NCI-H2227 (cell line): Measurements from ENCODE around the gene FAM83D.

ENCODE experiments used
- DNase-seq: peaks from one replicate; lab custom pipeline; 2025; ENCODE audit not compliant: unreplicated experiment; lab: John Stamatoyannopoulos, UW

The FAM83D gene

GRCh38 chr20:38894091-38894847 is 31.9 kb upstream of the FAM83D start:
- DNase-seq = peak; percentile 61

- DNase-seq = no peak
Observed at GRCh38 chr20:38895098-38895949, 30.9 kb upstream of the FAM83D start.

- DNase-seq = no peak
Observed at GRCh38 chr20:38896009-38896594, 30.1 kb upstream of the FAM83D start.

- no peak for DNase-seq
Observed at GRCh38 chr20:38897267-38897666, 28.9 kb upstream of the FAM83D start.

- no peak for DNase-seq
Observed at GRCh38 chr20:38900606-38901005, 25.6 kb upstream of the FAM83D start.

- DNase-seq = no peak
Observed at GRCh38 chr20:38902601-38903000, 23.6 kb upstream of the FAM83D start.

GRCh38 chr20:38903335-38903734 is 22.9 kb upstream of the FAM83D start:
- DNase-seq = no peak

- DNase-seq = no peak
Observed at GRCh38 chr20:38905375-38905774, 20.8 kb upstream of the FAM83D start.

GRCh38 chr20:38907918-38908677 is 18.1 kb upstream of the FAM83D start:
- DNase-seq = no peak

- no peak for DNase-seq
Observed at GRCh38 chr20:38915355-38915754, 10.9 kb upstream of the FAM83D start.

GRCh38 chr20:38917657-38918056 is 8.6 kb upstream of the FAM83D start:
- DNase-seq = no peak

GRCh38 chr20:38918172-38918571 is 8.0 kb upstream of the FAM83D start:
- no peak for DNase-seq

GRCh38 chr20:38919683-38920082 is 6.5 kb upstream of the FAM83D start:
- DNase-seq = no peak

GRCh38 chr20:38920411-38920810 is 5.8 kb upstream of the FAM83D start:
- DNase-seq = no peak

GRCh38 chr20:38920851-38921250 is 5.4 kb upstream of the FAM83D start:
- DNase-seq = no peak

- no peak for DNase-seq
Observed at GRCh38 chr20:38924718-38925117, 1.5 kb upstream of the FAM83D start.

GRCh38 chr20:38926934-38927616 is 858 bp downstream of the FAM83D start:
- no peak for DNase-seq

GRCh38 chr20:38927902-38928578 is 1.8 kb downstream of the FAM83D start:
- DNase-seq = no peak

GRCh38 chr20:38930242-38930569 is 4.0 kb downstream of the FAM83D start:
- no peak for DNase-seq

GRCh38 chr20:38931984-38932383 is 5.8 kb downstream of the FAM83D start:
- DNase-seq = no peak
